Smooth muscle cell of the pulmonary artery (primary cell): ENCODE results near the gene DAPK3. TPM values are rescaled to one million over a fixed set of nuclear protein-coding genes. Genes with fewer than 3 reads are reported as not detected.

Experiments used
- total RNA-seq: library from RNA; depleted of rRNA; stranded (reverse); fragments of >200 nt; gene quantifications from 2 replicates; pipeline ENCODE4 v1.2.3, GENCODE V29; 2014

DAPK3 gene
- 109 and 139 TPM in 2 replicates for total RNA-seq

DNA sequence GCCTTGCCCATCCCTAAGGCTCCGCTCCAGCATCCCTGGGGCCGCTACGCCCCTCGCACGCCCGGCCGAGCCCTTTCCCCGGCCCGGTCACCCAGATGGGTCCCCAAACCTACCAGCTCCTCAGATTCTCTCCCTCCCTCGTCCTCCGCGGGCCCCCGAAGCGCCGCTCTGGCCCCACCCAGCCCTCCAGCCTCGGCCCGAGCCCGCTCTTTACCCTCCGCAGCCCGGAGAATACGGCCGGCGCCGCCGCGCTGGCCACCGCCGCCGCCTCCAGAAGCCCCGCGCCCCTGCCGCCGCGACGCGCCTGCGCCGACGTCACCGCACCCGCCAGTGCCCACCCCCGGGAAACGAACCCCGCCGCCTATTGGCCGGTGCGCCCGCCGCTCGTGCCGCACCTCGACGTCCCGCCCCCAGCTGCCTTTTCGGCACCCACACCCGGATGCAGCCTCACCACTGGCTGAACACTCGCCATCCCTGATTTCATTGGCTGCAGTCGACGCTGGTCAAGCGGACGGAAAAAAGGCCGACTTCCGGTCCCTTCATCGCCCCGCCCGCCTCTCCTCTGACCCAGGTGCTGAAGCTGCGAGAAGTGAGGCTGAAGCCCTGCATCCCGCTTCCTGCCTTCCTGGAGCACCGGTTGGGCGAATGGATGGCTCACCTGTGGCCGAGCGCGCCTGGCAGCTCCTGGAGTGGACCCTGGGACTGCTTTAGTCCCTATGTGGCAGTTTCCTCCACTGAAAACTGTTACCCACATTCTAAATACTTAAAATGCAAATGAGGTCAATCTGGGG lies at the start of gene DAPK3:
DAPK3 (minus strand) TSS at position 292 of the 791 bp plus-strand sequence. CDS start 1,364 bp downstream, outside the sequence.

GRCh38 chr19:4007021-4007835 lies 36.3 kb upstream of the DAPK3 start, which contains the start of gene PIAS4:
PIAS4 (plus strand) TSS chr19:4007736; CDS start chr19:4007761, 25 bp downstream.

DNA sequence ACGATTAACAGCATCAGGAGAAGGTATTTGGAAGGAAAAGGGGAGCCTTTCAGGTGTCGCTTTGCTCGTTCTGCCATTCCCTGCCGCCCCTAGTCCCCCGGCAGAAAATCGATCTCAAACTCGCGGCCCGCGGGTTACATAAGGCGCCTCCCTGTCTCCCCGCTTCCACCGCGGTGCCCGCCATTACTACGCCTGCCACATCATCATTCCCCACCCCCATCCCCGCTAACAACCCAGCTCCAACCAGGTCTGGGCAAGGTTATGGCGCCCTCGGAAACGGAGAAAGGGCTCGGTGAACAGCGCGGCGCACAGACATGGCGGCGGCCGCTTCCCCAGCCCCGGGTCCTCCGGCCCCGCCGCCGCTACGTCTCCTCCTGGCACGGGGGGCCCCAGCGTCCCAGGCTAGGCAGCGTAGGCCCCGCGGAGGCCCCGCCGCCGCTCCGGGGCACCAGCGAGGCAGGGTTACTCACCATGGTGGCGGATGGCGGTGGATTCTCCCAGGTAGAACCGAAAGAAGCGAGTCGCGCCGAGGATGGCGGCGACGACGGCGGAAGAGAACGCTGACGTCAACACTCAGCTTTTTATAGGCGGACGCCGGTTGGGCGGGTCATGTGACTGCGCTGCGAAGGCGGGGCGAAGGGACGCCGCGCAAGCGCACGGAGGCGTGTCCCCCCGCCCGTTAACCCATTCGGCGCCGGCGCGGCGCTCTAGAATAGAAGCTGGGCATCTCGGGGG lies 14.2 kb upstream of the DAPK3 start, which contains the start of gene EEF2:
EEF2 (minus strand) TSS at position 556 of the 735 bp plus-strand sequence; CDS start at position 473, 83 bp downstream.

GRCh38 chr19:3932931-3933810 lies 37.7 kb downstream of the DAPK3 start, which contains the start of gene NMRK2:
NMRK2 (plus strand) TSS chr19:3933069; CDS start chr19:3933672, 603 bp downstream.

Other genes with a start within 250 kb of the DAPK3 start
- 22.9 and 24.4 TPM in 2 replicates for gene APBA3, start 209.4 kb downstream of the DAPK3 start, total RNA-seq
- 15.7 and 21.1 TPM in 2 replicates for gene MRPL54, start 208.4 kb downstream of the DAPK3 start, total RNA-seq
- not detected in 2 replicates for gene RAX2, start 198.9 kb downstream of the DAPK3 start, total RNA-seq
- 0.13 TPM in 1 of 2 replicates, not detected in the other for gene MATK, start 184.7 kb downstream of the DAPK3 start, total RNA-seq
- 0.07 TPM in 1 of 2 replicates, not detected in the other for gene ZFR2, start 102.1 kb downstream of the DAPK3 start, total RNA-seq
- gene ATCAY, start 90.4 kb downstream of the DAPK3 start, total RNA-seq, result not detected in 2 replicates
- gene NMRK2, start 38.0 kb downstream of the DAPK3 start, total RNA-seq, result not detected in 2 replicates
- 3,400 and 3,898 TPM in 2 replicates for gene EEF2, start 14.4 kb upstream of the DAPK3 start, total RNA-seq
- gene PIAS4, start 36.6 kb upstream of the DAPK3 start, total RNA-seq, result 18.6 and 28.7 TPM in 2 replicates
- gene ZBTB7A, start 95.8 kb upstream of the DAPK3 start, total RNA-seq, result 28.2 and 36.9 TPM in 2 replicates
- gene MAP2K2, start 153.0 kb upstream of the DAPK3 start, total RNA-seq, result 128 and 137 TPM in 2 replicates
- gene CREB3L3, start 182.5 kb upstream of the DAPK3 start, total RNA-seq, result not detected in 2 replicates
- 13.4 and 13.8 TPM in 2 replicates for gene SIRT6, start 211.5 kb upstream of the DAPK3 start, total RNA-seq
- gene ANKRD24, start 211.6 kb upstream of the DAPK3 start, total RNA-seq, result 2.1 and 2.5 TPM in 2 replicates